ENCODE measurements around the gene ME2. TPM values are rescaled to one million over a fixed set of nuclear protein-coding genes. Genes with fewer than 3 reads are reported as not detected.

The ME2 gene
- total RNA-seq, 2 experiments from 2014 or later: 39.0 to 62.0 TPM

DNA sequence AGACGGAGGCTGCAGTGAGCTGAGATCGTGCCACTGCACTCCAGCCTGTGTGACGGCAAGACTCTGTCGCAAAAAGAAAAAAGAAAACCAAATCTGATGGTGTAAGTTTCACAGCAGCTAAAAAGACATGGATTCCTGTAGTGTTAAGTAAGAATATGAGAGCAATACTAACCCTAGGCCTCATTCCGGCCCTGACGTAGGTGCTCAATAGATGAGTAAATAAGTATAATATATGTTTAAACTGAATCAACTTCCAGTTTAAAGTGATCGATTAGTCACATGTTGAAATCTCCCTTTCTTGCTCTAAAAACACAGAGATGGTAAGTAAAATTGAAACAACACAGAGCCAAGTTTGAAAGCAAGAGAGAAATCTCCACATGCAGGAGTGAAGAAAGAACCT, 8.0 kb downstream of the ME2 start:
- no peak overlapping the region for H3K4me2 ChIP-seq (ENCODE audit: low read length)
- CTCF ChIA-PET (ENCODE audit: unreplicated experiment): no interaction called here
- no peaks in the 10 kb centered on the region for H3K4me1 ChIP-seq (ENCODE audit: insufficient read depth, low read length, poor library complexity, severe bottlenecking)
- POLR2A ChIA-PET: interaction anchor here (0.6 to 2.2 kb wide), 2 partner anchors 8 to 79 kb away, joined by 4 to 11 read pairs; partner anchors contain the start of gene ME2
- no peak for DNase-seq (ENCODE audit: low spot score)
- no peak overlapping the region for H2AFZ ChIP-seq (ENCODE audit: low read length)
- H4K20me1 ChIP-seq (ENCODE audit: insufficient read depth, low read length): no peaks in the 10 kb centered on the region
- intact Hi-C loops (cut with micrococcal nuclease; ENCODE audit: unreplicated experiment): no loop called here
- peaks cover 25% of the 10 kb centered on the region for H3K36me3 ChIP-seq (ENCODE audit: insufficient read depth, low read length)
- no peak for TF ChIP-seq EZH2phosphoT487 (IDR thresholded peaks at IDR 0.05; ENCODE audit: borderline replicate concordance, low read depth, low read length)
- TF ChIP-seq, protein P1, sequence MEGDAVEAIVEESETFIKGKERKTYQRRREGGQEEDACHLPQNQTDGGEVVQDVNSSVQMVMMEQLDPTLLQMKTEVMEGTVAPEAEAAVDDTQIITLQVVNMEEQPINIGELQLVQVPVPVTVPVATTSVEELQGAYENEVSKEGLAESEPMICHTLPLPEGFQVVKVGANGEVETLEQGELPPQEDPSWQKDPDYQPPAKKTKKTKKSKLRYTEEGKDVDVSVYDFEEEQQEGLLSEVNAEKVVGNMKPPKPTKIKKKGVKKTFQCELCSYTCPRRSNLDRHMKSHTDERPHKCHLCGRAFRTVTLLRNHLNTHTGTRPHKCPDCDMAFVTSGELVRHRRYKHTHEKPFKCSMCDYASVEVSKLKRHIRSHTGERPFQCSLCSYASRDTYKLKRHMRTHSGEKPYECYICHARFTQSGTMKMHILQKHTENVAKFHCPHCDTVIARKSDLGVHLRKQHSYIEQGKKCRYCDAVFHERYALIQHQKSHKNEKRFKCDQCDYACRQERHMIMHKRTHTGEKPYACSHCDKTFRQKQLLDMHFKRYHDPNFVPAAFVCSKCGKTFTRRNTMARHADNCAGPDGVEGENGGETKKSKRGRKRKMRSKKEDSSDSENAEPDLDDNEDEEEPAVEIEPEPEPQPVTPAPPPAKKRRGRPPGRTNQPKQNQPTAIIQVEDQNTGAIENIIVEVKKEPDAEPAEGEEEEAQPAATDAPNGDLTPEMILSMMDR (conservative IDR thresholded peaks at IDR 0.05; ENCODE audit: low read length): no peak
- no peak overlapping the region for H3K4me3 ChIP-seq (ENCODE audit: low read depth, low read length, poor library complexity, severe bottlenecking)
- no TSS peak for BruUV-seq (replicated peaks)
- no peak overlapping the region for H3K27ac ChIP-seq (ENCODE audit: low read depth, low read length, poor library complexity, severe bottlenecking)
- H3K9me3 ChIP-seq (ENCODE audit: low read length): no peaks in the 10 kb centered on the region
- peaks cover 59% of the 10 kb centered on the region for H3K79me2 ChIP-seq (ENCODE audit: insufficient read depth, low read depth, low read length)
- no peaks in the 10 kb centered on the region for H3K9me2 ChIP-seq (ENCODE audit: insufficient read depth, low read length)

DNA sequence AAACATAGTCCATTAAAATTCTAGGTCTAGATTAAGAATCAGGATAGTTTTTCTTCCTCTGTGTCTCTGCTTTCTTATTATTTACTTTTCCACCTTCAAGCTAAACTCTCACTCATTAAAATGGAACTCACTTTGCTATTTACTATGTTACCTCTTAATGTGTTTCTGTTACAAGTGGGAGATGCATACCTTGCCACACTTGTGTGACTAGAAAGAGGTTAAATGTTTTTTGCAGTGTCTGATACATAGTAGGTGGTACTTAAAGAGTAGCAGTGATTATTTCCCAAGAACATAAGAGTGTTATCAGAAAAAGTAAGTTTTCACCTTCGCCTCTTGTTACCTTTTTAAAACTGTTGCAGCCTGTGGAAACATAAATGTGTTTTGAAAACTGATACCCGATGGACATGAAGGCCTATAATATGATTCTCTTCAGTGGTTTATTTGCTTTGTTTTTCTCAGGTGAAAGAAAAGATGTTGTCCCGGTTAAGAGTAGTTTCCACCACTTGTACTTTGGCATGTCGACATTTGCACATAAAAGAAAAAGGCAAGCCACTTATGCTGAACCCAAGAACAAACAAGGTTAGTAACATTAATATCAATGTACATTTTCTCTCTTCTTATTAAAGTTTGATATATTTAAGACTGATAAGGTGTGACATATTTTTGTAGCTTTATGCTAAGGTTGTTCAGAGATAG, 16.6 kb downstream of the ME2 start:
- TF ChIP-seq EZH2phosphoT487 (IDR thresholded peaks at IDR 0.05; ENCODE audit: borderline replicate concordance, low read depth, low read length): no peak
- TF ChIP-seq, protein P1 (conservative IDR thresholded peaks at IDR 0.05; ENCODE audit: low read length): no peak
- peaks cover 48% of the 10 kb centered on the region for H3K36me3 ChIP-seq (ENCODE audit: insufficient read depth, low read length)
- peaks cover 19% of the 10 kb centered on the region; the same call in 1 of the 2 replicates for H3K79me2 ChIP-seq (ENCODE audit: insufficient read depth, low read depth, low read length)
- CTCF ChIA-PET (ENCODE audit: unreplicated experiment): no interaction called here
- no peak for DNase-seq (ENCODE audit: low spot score)
- no peaks in the 10 kb centered on the region for H3K9me3 ChIP-seq (ENCODE audit: low read length)
- no peak overlapping the region for H3K4me3 ChIP-seq (ENCODE audit: low read depth, low read length, poor library complexity, severe bottlenecking)
- no peak overlapping the region for H3K4me2 ChIP-seq (ENCODE audit: low read length)
- POLR2A ChIA-PET: no interaction called here
- H4K20me1 ChIP-seq (ENCODE audit: insufficient read depth, low read length): no peaks in the 10 kb centered on the region
- no peak overlapping the region for H2AFZ ChIP-seq (ENCODE audit: low read length)
- no TSS peak for BruUV-seq (replicated peaks)
- H3K9me2 ChIP-seq (ENCODE audit: insufficient read depth, low read length): no peaks in the 10 kb centered on the region
- intact Hi-C loops (cut with micrococcal nuclease; ENCODE audit: unreplicated experiment): no loop called here
- H3K27ac ChIP-seq (ENCODE audit: low read depth, low read length, poor library complexity, severe bottlenecking): no peak overlapping the region
- no peaks in the 10 kb centered on the region for H3K4me1 ChIP-seq (ENCODE audit: insufficient read depth, low read length, poor library complexity, severe bottlenecking)

DNA sequence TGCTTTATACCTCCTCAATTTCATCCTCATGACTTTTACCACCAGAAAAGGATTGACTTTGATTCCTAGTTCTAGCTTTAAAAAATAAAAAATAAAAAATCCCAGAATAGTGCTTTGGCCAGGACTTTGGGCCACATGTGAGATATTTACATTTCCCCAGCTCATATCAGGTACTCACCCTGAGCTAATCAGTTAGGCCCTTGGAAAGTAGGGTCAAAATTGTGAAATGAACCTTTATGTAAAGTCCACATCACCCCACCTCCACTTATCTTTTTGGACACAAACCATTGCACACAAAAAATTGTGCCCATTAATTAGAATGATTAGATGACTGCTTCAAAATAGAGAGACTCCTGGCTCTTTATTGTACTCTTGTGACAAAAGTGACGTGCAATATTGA, 17.2 kb downstream of the ME2 start:
- no peaks in the 10 kb centered on the region for H3K9me2 ChIP-seq (ENCODE audit: insufficient read depth, low read length)
- no peaks in the 10 kb centered on the region for H3K9me3 ChIP-seq (ENCODE audit: low read length)
- ChIA-PET POLR2A (no interaction called here), CTCF (ENCODE audit: unreplicated experiment) (no interaction called here)
- H3K4me2 ChIP-seq (ENCODE audit: low read length): no peak overlapping the region
- no peak for DNase-seq (ENCODE audit: low spot score)
- no peak overlapping the region for H3K27ac ChIP-seq (ENCODE audit: low read depth, low read length, poor library complexity, severe bottlenecking)
- no peaks in the 10 kb centered on the region for H3K4me1 ChIP-seq (ENCODE audit: insufficient read depth, low read length, poor library complexity, severe bottlenecking)
- no peak for TF ChIP-seq EZH2phosphoT487 (IDR thresholded peaks at IDR 0.05; ENCODE audit: borderline replicate concordance, low read depth, low read length)
- TF ChIP-seq, protein P1 (conservative IDR thresholded peaks at IDR 0.05; ENCODE audit: low read length): no peak
- no peaks in the 10 kb centered on the region for H4K20me1 ChIP-seq (ENCODE audit: insufficient read depth, low read length)
- H2AFZ ChIP-seq (ENCODE audit: low read length): no peak overlapping the region
- peaks cover 47% of the 10 kb centered on the region for H3K36me3 ChIP-seq (ENCODE audit: insufficient read depth, low read length)
- no TSS peak for BruUV-seq (replicated peaks)
- H3K79me2 ChIP-seq (ENCODE audit: insufficient read depth, low read depth, low read length): peaks cover 14% of the 10 kb centered on the region; the same call in 1 of the 2 replicates
- no peak overlapping the region for H3K4me3 ChIP-seq (ENCODE audit: low read depth, low read length, poor library complexity, severe bottlenecking)
- intact Hi-C loops (cut with micrococcal nuclease; ENCODE audit: unreplicated experiment): no loop called here

All from OCI-LY7 (cell line).